Measurements from ENCODE around the gene PDE2A.

DNA sequence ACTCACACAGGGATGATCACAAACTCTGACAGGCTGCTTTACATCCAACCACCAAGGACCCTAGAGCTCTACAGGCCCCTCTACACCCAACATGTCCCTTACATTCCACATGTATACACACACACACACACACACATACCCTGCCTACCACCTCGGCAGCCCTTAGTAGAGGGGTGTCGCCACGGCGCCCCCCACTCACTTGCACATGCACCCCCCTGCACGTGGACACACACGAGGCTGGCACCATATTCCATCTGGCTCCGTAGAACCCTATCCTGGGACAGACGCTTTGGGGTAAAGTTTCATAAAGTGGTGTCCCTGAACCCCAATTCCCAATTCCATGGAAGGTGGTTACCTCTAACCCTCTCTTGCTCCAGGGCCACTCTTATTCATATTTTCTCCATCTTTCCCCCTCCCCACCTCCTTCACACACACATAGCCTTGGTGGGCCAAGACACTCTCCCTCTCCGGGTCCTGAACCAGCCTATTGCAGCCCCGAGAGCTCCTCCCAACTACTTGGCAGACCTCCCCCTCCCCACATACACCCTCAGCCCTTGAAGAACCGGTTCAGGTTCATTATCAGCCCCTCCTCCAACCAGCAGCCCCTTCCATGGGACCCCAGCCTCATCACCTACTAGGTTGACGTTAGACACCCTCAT, 809 bp downstream of the PDE2A start:
- TF ChIP-seq, protein P1, sequence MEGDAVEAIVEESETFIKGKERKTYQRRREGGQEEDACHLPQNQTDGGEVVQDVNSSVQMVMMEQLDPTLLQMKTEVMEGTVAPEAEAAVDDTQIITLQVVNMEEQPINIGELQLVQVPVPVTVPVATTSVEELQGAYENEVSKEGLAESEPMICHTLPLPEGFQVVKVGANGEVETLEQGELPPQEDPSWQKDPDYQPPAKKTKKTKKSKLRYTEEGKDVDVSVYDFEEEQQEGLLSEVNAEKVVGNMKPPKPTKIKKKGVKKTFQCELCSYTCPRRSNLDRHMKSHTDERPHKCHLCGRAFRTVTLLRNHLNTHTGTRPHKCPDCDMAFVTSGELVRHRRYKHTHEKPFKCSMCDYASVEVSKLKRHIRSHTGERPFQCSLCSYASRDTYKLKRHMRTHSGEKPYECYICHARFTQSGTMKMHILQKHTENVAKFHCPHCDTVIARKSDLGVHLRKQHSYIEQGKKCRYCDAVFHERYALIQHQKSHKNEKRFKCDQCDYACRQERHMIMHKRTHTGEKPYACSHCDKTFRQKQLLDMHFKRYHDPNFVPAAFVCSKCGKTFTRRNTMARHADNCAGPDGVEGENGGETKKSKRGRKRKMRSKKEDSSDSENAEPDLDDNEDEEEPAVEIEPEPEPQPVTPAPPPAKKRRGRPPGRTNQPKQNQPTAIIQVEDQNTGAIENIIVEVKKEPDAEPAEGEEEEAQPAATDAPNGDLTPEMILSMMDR (conservative IDR thresholded peaks at IDR 0.05; ENCODE audit: low read depth, low read length): no peak
- TF ChIP-seq EZH2 (IDR thresholded peaks at IDR 0.05; ENCODE audit: borderline replicate concordance, low read depth, low read length, poor library complexity, severe bottlenecking): no peak
